ENCODE data around the gene PACSIN2. TPM values are rescaled to one million over a fixed set of nuclear protein-coding genes. Genes with fewer than 3 reads are reported as not detected.
"Not testable (repeated sequence)": the region's sequence is repeated elsewhere in the genome, so short reads cannot be mapped to it uniquely, and the experiment has no call there.

PACSIN2 gene
- total RNA-seq, 1 donor from 2014 or later = 93.4 TPM

- peaks cover 74% of the 10 kb centered on the region for H3K4me1 Mint-ChIP-seq (ENCODE audit: low read depth)
These were observed 59.8 kb downstream of the PACSIN2 start for GRCh38 chr22:42955087-42955635.

GRCh38 chr22:42953751-42954150, 61.2 kb downstream of the PACSIN2 start:
- H3K4me1 Mint-ChIP-seq (ENCODE audit: low read depth) = peaks cover 74% of the 10 kb centered on the region
- H3K27me3 Mint-ChIP-seq (ENCODE audit: low read depth); DNase-seq (ENCODE audit: low spot score); H3K9me3 Mint-ChIP-seq (ENCODE audit: low read depth); H3K4me3 Mint-ChIP-seq (ENCODE audit: unreplicated experiment); H3K36me3 Mint-ChIP-seq (ENCODE audit: low read depth): not testable (repeated sequence)
- H3K27ac Mint-ChIP-seq (ENCODE audit: unreplicated experiment) = peak overlapping the region; percentile 78

More at GRCh38 chr22:42955087-42955635, 59.8 kb downstream of the PACSIN2 start:
- Mint-ChIP-seq H3K4me3 (ENCODE audit: unreplicated experiment) (no peak overlapping the region), H3K27ac (ENCODE audit: unreplicated experiment) (no peak overlapping the region), H3K9me3 (ENCODE audit: low read depth) (peaks cover 6% of the 10 kb centered on the region), H3K36me3 (ENCODE audit: low read depth) (peaks cover 2% of the 10 kb centered on the region), H3K27me3 (ENCODE audit: low read depth) (no peaks in the 10 kb centered on the region)
- no peak for DNase-seq (ENCODE audit: low spot score)
- no peak for TF ChIP-seq CTCF (IDR thresholded peaks at IDR 0.05)

GRCh38 chr22:42951093-42951710, 63.7 kb downstream of the PACSIN2 start:
- no peak for TF ChIP-seq CTCF (IDR thresholded peaks at IDR 0.05)
- H3K27me3 Mint-ChIP-seq (ENCODE audit: low read depth) = no peaks in the 10 kb centered on the region
- peak overlapping the region; percentile 42 for H3K27ac Mint-ChIP-seq (ENCODE audit: unreplicated experiment)
- H3K36me3 Mint-ChIP-seq (ENCODE audit: low read depth) = peaks cover 3% of the 10 kb centered on the region
- H3K9me3 Mint-ChIP-seq (ENCODE audit: low read depth) = peaks cover 6% of the 10 kb centered on the region
- peaks cover 78% of the 10 kb centered on the region for H3K4me1 Mint-ChIP-seq (ENCODE audit: low read depth)
- H3K4me3 Mint-ChIP-seq (ENCODE audit: unreplicated experiment) = no peak overlapping the region
- no peak for DNase-seq (ENCODE audit: low spot score)

GRCh38 chr22:42950281-42950680, 64.7 kb downstream of the PACSIN2 start:
- H3K4me1 Mint-ChIP-seq (ENCODE audit: low read depth) = peaks cover 81% of the 10 kb centered on the region
- H3K27ac Mint-ChIP-seq (ENCODE audit: unreplicated experiment) = no peak overlapping the region
- H3K27me3 Mint-ChIP-seq (ENCODE audit: low read depth) = no peaks in the 10 kb centered on the region
- no peak for DNase-seq (ENCODE audit: low spot score)
- no peak for TF ChIP-seq CTCF (IDR thresholded peaks at IDR 0.05)
- H3K9me3 Mint-ChIP-seq (ENCODE audit: low read depth) = no peaks in the 10 kb centered on the region
- no peak overlapping the region for H3K4me3 Mint-ChIP-seq (ENCODE audit: unreplicated experiment)
- H3K36me3 Mint-ChIP-seq (ENCODE audit: low read depth) = peaks cover 6% of the 10 kb centered on the region

GRCh38 chr22:42949159-42949558, 65.8 kb downstream of the PACSIN2 start:
- Mint-ChIP-seq H3K36me3 (ENCODE audit: low read depth) (peaks cover 6% of the 10 kb centered on the region), H3K9me3 (ENCODE audit: low read depth) (no peaks in the 10 kb centered on the region), H3K4me3 (ENCODE audit: unreplicated experiment) (no peak overlapping the region), H3K27ac (ENCODE audit: unreplicated experiment) (peak overlapping the region; percentile 77), H3K27me3 (ENCODE audit: low read depth) (no peaks in the 10 kb centered on the region), H3K4me1 (ENCODE audit: low read depth) (peaks cover 90% of the 10 kb centered on the region)
- TF ChIP-seq CTCF (IDR thresholded peaks at IDR 0.05) = no peak
- DNase-seq (ENCODE audit: low spot score) = no peak

GRCh38 chr22:42948294-42948693, 66.7 kb downstream of the PACSIN2 start:
- DNase-seq (ENCODE audit: low spot score) = no peak
- Mint-ChIP-seq H3K27ac (ENCODE audit: unreplicated experiment) (peak overlapping the region; percentile 20), H3K4me1 (ENCODE audit: low read depth) (peaks cover 93% of the 10 kb centered on the region), H3K36me3 (ENCODE audit: low read depth) (peaks cover 4% of the 10 kb centered on the region), H3K9me3 (ENCODE audit: low read depth) (no peaks in the 10 kb centered on the region), H3K4me3 (ENCODE audit: unreplicated experiment) (no peak overlapping the region), H3K27me3 (ENCODE audit: low read depth) (no peaks in the 10 kb centered on the region)
- TF ChIP-seq CTCF (IDR thresholded peaks at IDR 0.05) = no peak

Measured in chondrocyte (in vitro differentiated cells).